Measurements from ENCODE around the gene LRFN4.

The LRFN4 gene

DNA sequence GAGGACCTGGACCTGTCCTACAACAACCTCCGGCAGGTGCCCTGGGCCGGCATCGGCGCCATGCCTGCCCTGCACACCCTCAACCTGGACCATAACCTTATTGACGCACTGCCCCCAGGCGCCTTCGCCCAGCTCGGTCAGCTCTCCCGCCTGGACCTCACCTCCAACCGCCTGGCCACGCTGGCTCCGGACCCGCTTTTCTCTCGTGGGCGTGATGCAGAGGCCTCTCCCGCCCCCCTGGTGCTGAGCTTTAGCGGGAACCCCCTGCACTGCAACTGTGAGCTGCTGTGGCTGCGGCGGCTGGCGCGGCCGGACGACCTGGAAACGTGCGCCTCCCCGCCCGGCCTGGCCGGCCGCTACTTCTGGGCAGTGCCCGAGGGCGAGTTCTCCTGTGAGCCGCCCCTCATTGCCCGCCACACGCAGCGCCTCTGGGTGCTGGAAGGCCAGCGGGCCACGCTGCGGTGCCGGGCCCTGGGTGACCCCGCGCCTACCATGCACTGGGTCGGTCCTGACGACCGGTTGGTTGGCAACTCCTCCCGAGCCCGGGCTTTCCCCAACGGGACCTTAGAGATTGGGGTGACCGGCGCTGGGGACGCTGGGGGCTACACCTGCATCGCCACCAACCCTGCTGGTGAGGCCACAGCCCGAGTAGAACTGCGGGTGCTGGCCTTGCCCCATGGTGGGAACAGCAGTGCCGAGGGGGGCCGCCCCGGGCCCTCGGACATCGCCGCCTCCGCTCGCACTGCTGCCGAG is 1.5 kb downstream of the LRFN4 start:
- WGBS, 2 experiments, result 95% methylated on average over 62 of the region's 62 CpGs
- H3K4me1 ChIP-seq (ENCODE audit: control insufficient read depth, insufficient read depth, low read length), result peaks cover 7% of the 10 kb centered on the region
- no peaks in the 10 kb centered on the region for H3K36me3 ChIP-seq (ENCODE audit: control insufficient read depth, insufficient read depth, low read length)
- no peaks in the 10 kb centered on the region for H3K27me3 ChIP-seq (ENCODE audit: control insufficient read depth, insufficient read depth, low read length, poor library complexity, severe bottlenecking)
- H3K27ac ChIP-seq (ENCODE audit: insufficient read depth, low read depth, low read length, poor library complexity, severe bottlenecking), result no peak overlapping the region
- no peak overlapping the region for H3K4me3 ChIP-seq (ENCODE audit: insufficient read depth, low read depth, low read length)
- H3K9me3 ChIP-seq (ENCODE audit: control insufficient read depth, low read length), result no peaks in the 10 kb centered on the region

DNA sequence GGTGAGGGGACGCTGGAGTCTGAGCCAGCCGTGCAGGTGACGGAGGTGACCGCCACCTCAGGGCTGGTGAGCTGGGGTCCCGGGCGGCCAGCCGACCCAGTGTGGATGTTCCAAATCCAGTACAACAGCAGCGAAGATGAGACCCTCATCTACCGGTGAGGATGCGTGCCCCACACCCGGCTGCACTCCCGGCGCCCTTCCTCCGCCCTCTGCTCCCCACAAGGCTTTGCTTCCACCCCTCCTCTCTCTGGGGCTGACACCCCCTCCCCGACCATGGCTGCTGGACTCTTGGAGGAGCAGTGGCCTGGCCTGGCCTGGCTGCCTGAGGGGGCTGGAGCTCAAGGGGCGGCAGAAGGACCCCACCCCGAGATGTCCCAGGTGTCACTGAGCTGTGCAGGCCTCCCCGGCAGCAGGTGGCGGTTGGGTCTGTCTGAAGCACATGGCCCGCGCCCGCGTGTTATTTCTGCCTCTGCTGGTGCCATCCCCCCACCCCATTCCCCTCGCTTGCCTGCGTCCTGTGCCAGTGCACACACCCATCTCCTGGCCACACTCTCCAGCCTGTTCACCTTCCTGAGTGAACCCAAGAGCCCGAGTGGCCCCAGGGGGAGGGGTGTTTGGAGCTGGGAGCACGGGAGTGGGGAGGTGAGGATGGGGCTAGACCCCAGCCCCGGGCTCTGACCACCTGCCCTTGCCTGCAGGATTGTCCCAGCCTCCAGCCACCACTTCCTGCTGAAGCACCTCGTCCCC is 2.2 kb downstream of the LRFN4 start:
- no peaks in the 10 kb centered on the region for H3K9me3 ChIP-seq (ENCODE audit: control insufficient read depth, low read length)
- H3K4me3 ChIP-seq (ENCODE audit: insufficient read depth, low read depth, low read length), result no peak overlapping the region
- 91 to 93% methylated on average over 29 of the region's 29 CpGs for WGBS, 2 experiments
- no peak overlapping the region for H3K27ac ChIP-seq (ENCODE audit: insufficient read depth, low read depth, low read length, poor library complexity, severe bottlenecking)
- H3K36me3 ChIP-seq (ENCODE audit: control insufficient read depth, insufficient read depth, low read length), result no peaks in the 10 kb centered on the region
- H3K4me1 ChIP-seq (ENCODE audit: control insufficient read depth, insufficient read depth, low read length), result peaks cover 7% of the 10 kb centered on the region
- no peaks in the 10 kb centered on the region for H3K27me3 ChIP-seq (ENCODE audit: control insufficient read depth, insufficient read depth, low read length, poor library complexity, severe bottlenecking)

DNA sequence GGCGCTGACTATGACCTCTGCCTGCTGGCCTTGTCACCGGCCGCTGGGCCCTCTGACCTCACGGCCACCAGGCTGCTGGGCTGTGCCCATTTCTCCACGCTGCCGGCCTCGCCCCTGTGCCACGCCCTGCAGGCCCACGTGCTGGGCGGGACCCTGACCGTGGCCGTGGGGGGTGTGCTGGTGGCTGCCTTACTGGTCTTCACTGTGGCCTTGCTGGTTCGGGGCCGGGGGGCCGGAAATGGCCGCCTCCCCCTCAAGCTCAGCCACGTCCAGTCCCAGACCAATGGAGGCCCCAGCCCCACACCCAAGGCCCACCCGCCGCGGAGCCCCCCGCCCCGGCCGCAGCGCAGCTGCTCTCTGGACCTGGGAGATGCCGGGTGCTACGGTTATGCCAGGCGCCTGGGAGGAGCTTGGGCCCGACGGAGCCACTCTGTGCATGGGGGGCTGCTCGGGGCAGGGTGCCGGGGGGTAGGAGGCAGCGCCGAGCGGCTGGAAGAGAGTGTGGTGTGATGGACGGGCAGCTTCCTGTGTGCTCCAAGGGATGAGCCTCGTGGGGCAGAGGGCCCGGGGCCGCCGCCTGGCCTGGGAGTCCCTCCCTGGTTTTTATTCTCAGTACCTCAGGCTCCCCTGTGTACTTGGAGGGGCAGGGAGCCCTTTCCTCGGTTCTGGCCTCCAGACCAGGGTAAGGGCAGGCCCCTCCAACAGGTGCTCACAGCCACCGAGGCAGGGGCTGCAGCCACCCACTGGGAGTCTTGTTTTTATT is 3.0 kb downstream of the LRFN4 start:
- Histone ChIP-seq H3K36me3 (ENCODE audit: control insufficient read depth, insufficient read depth, low read length) (no peaks in the 10 kb centered on the region), H3K27me3 (ENCODE audit: control insufficient read depth, insufficient read depth, low read length, poor library complexity, severe bottlenecking) (no peaks in the 10 kb centered on the region), H3K4me1 (ENCODE audit: control insufficient read depth, insufficient read depth, low read length) (peaks cover 7% of the 10 kb centered on the region), H3K9me3 (ENCODE audit: control insufficient read depth, low read length) (no peaks in the 10 kb centered on the region), H3K4me3 (ENCODE audit: insufficient read depth, low read depth, low read length) (no peak overlapping the region), H3K27ac (ENCODE audit: insufficient read depth, low read depth, low read length, poor library complexity, severe bottlenecking) (no peak overlapping the region)
- WGBS, 2 experiments, result 94% methylated on average over 41 of the region's 41 CpGs

DNA sequence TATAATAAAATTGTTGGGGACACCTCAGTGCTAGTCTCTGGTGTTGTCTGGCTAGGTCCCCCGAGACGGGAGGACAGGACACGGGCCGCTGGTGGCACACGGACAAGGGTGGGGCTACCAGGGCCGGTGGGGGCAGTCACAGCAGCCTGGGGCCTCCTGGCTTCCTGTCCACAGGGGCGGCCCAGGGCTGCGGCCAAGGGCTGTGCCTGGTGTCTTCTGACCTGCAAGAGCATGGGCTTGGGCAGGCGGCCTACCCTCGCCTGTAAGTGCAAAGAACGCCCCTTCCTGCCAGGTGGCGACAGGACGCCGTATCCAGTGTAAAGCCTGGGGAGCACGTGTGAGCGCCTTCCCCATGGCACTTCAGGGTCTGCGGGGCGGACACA is 3.6 kb downstream of the LRFN4 start:
- H3K4me3 ChIP-seq (ENCODE audit: insufficient read depth, low read depth, low read length), result no peak overlapping the region
- H3K27ac ChIP-seq (ENCODE audit: insufficient read depth, low read depth, low read length, poor library complexity, severe bottlenecking), result no peak overlapping the region
- no peaks in the 10 kb centered on the region for H3K9me3 ChIP-seq (ENCODE audit: control insufficient read depth, low read length)
- H3K4me1 ChIP-seq (ENCODE audit: control insufficient read depth, insufficient read depth, low read length), result peaks cover 5% of the 10 kb centered on the region
- 89 to 90% methylated on average over 18 of the region's 18 CpGs for WGBS, 2 experiments
- no peaks in the 10 kb centered on the region for H3K27me3 ChIP-seq (ENCODE audit: control insufficient read depth, insufficient read depth, low read length, poor library complexity, severe bottlenecking)
- H3K36me3 ChIP-seq (ENCODE audit: control insufficient read depth, insufficient read depth, low read length), result no peaks in the 10 kb centered on the region

DNA sequence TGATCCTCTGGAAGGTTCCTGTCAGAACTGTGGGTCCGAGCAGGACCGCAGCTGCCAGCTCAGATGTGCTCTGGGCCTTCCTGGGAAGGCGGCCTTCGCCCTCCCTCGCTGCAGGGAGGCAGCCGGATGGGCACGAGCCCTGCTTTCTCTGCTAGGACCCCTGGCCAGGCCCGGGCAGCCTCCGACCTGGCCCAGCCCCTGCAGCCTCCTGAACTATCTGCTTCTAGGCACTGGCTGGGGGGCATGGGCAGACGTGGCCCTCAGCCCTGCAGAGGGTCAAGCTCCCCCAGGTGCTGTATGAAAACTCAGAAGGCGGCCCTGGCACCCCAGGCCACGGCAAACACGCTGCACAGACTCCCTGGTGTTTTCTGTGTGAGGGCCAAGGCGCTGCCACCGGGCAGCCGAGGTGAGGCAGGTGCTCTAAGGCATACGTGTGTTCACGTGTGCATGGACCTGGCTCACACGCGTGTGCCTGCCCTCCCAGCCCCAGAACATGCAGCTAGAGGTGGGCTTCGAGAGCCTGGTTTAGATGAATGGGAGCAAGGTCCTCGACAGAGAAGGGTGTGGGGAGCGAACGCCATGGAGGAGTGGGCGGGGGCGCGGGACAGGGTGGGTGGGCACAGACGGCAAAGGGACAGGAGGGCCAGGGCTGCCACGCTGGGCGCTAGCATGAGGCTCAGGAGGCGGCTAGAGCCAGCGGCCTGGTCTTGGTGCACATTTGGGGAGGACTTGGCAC is 4.3 kb downstream of the LRFN4 start:
- WGBS, 2 experiments, result 95% methylated on average over 32 of the region's 32 CpGs
- H3K4me3 ChIP-seq (ENCODE audit: insufficient read depth, low read depth, low read length), result no peak overlapping the region
- no peaks in the 10 kb centered on the region for H3K9me3 ChIP-seq (ENCODE audit: control insufficient read depth, low read length)

DNA sequence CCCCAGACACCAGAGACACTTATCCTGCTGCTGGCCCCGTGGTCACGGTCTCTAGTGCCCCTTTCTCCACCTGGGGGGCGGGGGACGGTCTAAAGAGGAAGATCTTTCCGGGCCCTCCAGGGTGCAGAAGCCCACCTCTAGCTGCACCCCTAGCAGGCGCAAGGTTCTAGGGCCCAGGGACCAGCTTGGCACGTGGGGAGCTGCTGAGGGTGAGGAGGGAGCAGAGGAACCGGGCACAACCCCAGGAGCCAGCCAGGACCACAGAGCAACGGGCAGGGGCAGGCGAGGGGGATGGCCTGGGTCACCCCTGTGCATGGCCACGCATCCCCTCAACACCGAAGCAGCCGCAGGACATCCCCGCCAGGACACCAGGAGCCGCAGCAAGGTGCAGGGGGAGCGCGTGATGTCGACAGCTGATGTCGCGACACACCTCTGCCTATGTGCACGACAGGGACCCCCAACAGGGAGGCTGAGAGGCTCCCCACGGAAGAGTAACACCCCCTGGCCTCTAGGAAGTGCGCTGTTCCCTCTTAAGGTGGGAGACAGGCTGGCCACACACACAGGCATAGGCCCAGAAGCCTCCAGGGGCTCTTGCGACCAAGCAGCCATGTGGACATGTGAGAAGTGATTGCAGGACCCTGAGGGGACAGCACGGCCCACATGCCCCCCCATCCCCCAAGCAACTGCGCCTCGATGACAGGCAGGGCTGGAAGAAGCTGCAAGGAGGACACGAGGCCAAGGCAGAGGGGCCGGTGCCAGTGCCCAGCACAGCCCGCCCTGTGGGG is 5.1 kb downstream of the LRFN4 start:
- H3K4me1 ChIP-seq (ENCODE audit: control insufficient read depth, insufficient read depth, low read length), result no peaks in the 10 kb centered on the region
- no peaks in the 10 kb centered on the region for H3K9me3 ChIP-seq (ENCODE audit: control insufficient read depth, low read length)
- WGBS, 2 experiments, result 92 to 93% methylated on average over 30 of the region's 30 CpGs
- H3K27me3 ChIP-seq (ENCODE audit: control insufficient read depth, insufficient read depth, low read length, poor library complexity, severe bottlenecking), result no peaks in the 10 kb centered on the region
- H3K36me3 ChIP-seq (ENCODE audit: control insufficient read depth, insufficient read depth, low read length), result no peaks in the 10 kb centered on the region
- no peak overlapping the region for H3K27ac ChIP-seq (ENCODE audit: insufficient read depth, low read depth, low read length, poor library complexity, severe bottlenecking)
- no peak overlapping the region for H3K4me3 ChIP-seq (ENCODE audit: insufficient read depth, low read depth, low read length)

More for the DNA sequence above, 4.3 kb downstream of the LRFN4 start:
- Histone ChIP-seq H3K27me3 (ENCODE audit: control insufficient read depth, insufficient read depth, low read length, poor library complexity, severe bottlenecking) (no peaks in the 10 kb centered on the region), H3K36me3 (ENCODE audit: control insufficient read depth, insufficient read depth, low read length) (no peaks in the 10 kb centered on the region), H3K27ac (ENCODE audit: insufficient read depth, low read depth, low read length, poor library complexity, severe bottlenecking) (no peak overlapping the region), H3K4me1 (ENCODE audit: control insufficient read depth, insufficient read depth, low read length) (no peaks in the 10 kb centered on the region)

DNA sequence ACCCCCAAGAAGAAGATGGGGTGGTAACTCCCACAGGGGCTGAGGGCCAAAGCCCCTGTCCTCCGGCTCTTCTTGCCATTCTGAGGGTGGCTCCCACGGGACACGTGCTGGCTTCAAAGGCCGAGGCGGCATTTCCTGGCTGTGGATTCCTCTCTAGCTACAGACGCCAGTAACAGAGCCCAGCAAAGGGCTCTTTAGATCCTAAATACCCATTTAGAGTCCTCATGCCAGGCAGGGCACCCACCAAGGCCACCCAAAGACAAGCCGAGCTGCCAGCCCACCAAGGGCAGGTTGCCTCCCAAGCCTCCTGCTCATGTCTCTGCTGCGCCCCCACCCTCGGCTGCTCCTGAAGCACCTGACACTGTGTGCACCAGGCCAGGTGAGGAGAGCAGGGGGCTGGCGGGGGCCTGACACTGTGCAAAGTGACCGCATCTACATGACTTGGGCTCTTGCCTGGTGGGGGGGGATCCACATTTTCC is 5.7 kb downstream of the LRFN4 start:
- 92 to 97% methylated on average over 11 of the region's 11 CpGs for WGBS, 2 experiments
- Histone ChIP-seq H3K9me3 (ENCODE audit: control insufficient read depth, low read length) (no peaks in the 10 kb centered on the region), H3K4me1 (ENCODE audit: control insufficient read depth, insufficient read depth, low read length) (no peaks in the 10 kb centered on the region), H3K36me3 (ENCODE audit: control insufficient read depth, insufficient read depth, low read length) (no peaks in the 10 kb centered on the region), H3K4me3 (ENCODE audit: insufficient read depth, low read depth, low read length) (no peak overlapping the region), H3K27me3 (ENCODE audit: control insufficient read depth, insufficient read depth, low read length, poor library complexity, severe bottlenecking) (no peaks in the 10 kb centered on the region), H3K27ac (ENCODE audit: insufficient read depth, low read depth, low read length, poor library complexity, severe bottlenecking) (no peak overlapping the region)

DNA sequence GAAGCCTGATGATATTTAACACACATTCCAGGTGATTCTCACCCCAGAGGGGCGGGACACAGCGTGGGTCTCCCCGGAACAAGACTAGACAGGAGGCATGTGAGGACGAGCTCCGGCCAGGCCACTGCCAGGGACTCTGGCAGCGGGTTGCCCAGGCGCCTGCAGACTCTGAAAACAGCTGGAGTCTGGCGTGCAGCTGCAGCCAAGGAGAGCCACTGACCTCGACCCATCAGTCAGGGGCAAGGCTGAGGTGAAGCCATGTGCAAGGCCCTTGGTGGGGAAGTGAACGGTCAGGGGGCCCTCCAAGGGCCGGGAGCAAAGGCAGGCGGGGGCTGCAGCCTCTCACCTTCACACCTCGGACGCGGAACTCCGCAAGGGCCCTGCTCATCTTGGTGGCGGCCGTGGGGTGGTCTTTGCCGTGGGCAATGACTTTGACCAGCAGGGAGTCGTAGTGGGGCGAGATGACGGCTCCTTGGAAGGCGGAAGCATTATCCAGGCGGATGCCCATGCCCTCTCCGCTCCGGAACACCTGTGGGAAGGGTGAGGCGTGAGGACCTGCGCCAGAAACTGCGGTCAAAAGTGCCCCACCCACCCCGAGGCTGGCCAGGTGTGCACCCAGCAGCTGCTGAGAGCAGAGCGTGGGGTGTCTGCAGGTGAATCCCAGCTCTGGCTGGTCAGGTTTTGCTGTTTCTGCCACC is 6.7 kb downstream of the LRFN4 start:
- H3K27ac ChIP-seq (ENCODE audit: insufficient read depth, low read depth, low read length, poor library complexity, severe bottlenecking), result no peak overlapping the region
- 94 to 95% methylated on average over 31 of the region's 31 CpGs for WGBS, 2 experiments
- no peaks in the 10 kb centered on the region for H3K27me3 ChIP-seq (ENCODE audit: control insufficient read depth, insufficient read depth, low read length, poor library complexity, severe bottlenecking)
- no peaks in the 10 kb centered on the region for H3K4me1 ChIP-seq (ENCODE audit: control insufficient read depth, insufficient read depth, low read length)
- H3K36me3 ChIP-seq (ENCODE audit: control insufficient read depth, insufficient read depth, low read length), result no peaks in the 10 kb centered on the region
- no peaks in the 10 kb centered on the region for H3K9me3 ChIP-seq (ENCODE audit: control insufficient read depth, low read length)
- H3K4me3 ChIP-seq (ENCODE audit: insufficient read depth, low read depth, low read length), result no peak overlapping the region
